Fibroblast of gingiva (primary cell): ENCODE results near the gene MPRIP.
"Not testable (repeated sequence)": the region's sequence is repeated elsewhere in the genome, so short reads cannot be mapped to it uniquely, and the experiment has no call there.

Experiments
- DNase-seq: peaks from one replicate; pipeline ENCODE4 v3.0.0-alpha.2; 2011; ENCODE audit warnings: low read depth

MPRIP gene

GRCh38 chr17:17126131-17127110 lies 84.2 kb downstream of the MPRIP start:
- no peak for DNase-seq

DNA sequence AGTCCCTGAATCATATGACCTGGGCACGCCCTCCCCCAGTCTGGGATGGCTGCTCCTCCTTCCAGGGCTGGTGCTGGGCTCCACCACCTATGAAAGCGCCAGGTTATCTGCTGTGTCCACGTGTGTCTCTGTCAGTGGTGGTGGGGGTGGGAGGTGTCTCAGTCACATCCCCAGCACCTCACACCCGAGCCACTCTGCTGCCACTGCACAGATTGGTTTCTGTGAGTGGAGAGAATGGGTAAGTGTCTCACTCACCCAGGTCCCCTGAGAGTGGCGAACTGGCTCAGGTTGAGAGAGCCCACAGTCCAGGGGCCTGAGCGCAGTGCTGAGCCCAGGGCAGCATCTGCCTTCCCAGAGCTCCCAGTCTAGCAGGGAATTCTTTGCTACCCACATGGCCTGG lies 84.9 kb downstream of the MPRIP start:
- DNase-seq = no peak

DNA sequence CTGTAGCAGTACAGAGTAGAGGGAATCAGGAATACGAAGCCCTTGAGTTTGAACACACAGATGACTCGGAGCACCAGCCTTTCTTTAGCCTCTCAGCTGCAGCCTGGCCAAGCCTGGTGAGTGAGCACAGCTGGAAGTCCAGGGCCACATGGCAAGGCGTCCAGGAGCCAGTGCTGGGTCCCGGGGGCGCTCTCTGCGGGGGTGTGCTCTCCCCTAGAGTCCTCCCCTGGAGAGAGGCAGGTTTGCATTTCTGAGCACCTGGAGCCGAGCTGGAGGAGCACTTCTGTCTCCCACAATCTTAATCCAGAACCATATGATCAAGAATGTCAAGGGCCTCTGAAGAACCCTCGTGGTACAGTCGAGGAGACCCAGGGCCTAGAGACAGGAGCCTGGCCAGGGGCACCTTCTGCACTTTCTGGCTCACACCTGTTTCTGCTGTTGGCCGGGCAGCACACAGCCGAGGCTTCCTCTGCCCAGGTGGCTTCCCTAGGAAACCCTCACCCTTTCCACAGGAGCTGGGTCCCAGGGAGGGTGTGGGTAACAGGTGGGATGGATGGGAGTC lies 85.6 kb downstream of the MPRIP start:
- no peak for DNase-seq

GRCh38 chr17:17128476-17129075 lies 86.3 kb downstream of the MPRIP start:
- no peak for DNase-seq

GRCh38 chr17:17129466-17129865 lies 87.2 kb downstream of the MPRIP start:
- peak; percentile 10 for DNase-seq

DNA sequence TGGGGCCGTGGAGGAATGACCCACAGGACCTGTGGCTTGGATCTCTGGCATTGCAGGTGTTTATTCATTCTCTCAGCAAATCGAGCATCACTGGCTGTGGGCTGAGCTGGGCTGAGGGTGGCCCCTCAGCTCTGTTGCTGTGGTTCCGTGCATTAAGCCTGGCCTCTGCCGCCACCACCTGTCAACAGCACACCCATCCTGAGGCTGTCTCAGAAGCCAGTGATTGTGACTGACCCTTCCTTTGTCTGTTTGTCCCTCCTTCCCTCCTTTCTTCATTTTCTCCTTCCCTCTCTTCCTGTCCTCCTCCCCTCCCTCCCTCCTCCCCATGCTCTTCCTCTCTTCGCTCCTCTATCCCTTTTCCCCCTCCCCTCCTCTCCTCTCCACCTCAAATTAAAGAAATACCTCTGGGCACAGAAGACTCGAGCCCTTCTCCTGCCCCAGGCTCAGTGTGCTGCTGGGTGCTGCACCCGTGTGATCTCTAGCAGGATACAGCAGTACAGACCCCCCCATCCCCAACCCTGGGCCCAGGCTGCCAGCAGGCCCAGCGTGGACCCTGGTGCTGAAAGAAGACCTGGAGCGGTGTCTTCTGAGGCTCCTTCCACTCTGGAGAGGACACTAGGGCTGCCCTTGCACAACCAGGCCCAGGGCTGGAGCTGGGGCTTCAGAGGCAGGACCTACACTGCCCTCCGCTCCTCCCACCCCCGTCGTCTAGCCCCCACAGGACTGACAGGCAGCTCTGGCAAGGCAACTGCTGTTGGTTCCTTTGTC lies 88.0 kb downstream of the MPRIP start:
- DNase-seq = no peak

DNA sequence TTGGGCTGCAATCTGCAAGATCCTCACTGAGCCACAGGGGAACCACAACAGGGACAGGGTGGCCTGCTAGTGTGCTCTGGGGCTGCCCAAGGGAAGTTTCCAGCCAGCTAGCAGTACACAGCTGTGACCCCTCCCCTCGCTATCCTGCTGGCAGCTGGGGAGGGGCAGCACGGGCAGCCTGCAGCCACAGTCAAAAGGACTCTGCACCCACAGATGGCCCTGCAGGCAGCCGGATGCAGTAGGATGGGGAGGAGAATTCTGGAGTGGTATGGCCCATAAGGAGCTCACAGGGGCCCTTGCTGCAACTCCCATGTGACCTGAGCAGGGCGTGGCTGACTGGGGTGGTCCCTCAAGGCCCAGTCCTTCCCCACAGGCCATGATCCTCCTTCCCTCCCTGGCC lies 89.6 kb downstream of the MPRIP start:
- DNase-seq = no peak

DNA sequence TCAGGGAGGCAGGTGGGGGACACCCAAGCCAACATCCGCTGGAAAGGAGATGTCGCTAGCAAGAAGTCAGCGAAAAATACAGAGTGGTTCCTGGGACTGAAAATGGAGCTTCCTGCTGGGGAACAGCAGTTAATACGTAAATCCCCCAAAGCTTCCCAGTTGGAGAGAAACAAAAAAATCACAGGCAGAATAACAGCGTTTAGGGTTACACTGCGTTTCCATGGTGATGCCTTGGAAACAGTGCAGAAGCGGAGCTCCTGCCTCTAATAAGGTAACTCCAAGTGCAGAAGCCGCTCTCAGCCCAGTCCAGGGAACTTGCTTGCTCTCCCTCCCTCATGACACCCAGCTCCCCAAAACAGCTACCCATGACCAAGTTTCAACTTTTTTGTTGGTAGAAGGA lies 90.5 kb downstream of the MPRIP start:
- DNase-seq = no peak

GRCh38 chr17:17134051-17134956 lies 92.0 kb downstream of the MPRIP start:
- DNase-seq = no peak

- DNase-seq = no peak
Measured at GRCh38 chr17:17134957-17135333, 92.7 kb downstream of the MPRIP start.

DNA sequence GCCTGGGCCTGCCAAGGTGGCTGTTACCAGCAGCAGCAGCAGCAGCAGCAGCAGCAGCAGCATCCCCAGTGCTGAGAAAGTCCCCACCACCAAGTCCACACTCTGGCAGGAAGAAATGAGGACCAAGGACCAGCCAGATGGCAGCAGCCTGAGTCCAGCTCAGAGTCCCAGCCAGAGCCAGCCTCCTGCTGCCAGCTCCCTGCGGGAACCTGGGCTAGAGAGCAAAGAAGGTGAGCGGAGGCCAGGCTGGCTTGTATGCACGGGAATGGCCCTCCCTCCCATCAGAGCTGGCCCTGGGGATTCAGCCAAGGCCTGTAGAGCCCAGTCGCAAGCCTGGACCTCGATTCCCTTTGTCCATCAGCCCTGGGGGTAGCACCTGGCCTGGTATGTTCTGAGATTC lies 94.0 kb downstream of the MPRIP start:
- DNase-seq = not testable (repeated sequence)

DNA sequence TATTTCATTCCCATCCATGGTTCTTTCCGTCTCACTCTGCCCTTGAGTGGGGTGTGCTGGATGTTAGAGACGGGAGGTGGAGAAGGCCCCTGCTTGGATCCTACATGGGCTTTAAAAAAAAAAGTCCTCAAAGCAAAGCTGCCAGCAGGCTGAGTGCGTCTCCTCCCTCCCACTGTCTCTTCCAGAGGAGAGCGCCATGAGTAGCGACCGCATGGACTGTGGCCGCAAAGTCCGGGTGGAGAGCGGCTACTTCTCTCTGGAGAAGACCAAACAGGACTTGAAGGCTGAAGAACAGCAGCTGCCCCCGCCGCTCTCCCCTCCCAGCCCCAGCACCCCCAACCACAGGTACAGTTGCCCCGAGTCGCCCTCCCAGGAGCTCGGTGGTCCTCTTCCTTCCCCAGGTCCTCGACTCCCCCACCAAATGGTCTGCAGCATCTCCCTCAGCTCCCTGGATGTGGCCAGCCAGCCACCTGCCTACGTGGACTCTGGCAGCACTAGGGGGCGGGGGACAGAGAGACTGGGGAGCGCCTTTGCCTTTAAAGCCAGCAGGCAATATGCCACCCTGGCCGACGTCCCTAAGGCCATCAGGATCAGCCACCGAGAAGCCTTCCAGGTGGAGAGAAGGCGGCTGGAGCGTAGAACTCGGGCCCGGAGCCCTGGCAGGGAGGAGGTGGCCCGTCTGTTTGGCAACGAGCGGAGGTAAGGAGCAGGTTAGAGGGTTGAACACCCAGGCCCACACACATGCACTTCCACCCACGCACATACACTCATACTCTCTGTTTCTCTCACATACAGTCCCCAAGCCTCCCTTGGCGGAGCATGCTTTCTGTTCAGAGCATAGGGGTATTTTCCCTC lies 95.7 kb downstream of the MPRIP start:
- no peak for DNase-seq

DNA sequence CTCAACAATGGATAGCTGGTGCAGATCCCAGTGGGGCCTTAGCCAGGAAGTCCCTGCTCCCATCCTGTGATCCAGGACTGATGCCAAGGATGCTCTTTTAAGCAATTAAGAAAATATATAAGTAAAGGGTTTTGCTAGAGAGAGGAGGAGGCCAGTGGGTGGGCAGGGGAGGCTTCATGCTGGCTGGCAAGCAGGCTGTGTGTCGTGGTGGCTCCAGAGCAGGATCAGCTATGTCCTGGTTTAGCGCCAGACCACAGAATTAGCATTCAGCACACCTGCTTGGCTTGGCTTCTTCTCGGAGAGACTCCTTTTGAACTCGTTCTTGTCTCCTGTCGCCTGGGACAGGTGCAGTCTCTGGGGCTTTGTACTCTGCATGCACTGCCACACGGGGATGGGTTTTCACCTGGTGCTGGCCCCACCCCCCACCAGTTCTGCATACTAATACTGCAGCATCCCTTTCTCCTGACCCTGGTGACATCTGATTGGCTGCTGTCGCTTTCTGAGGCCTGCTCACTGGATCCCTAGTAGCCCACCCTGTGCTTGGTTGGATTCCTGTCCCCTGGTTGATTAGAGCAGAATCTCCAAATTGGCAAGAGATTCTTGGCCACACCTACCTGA lies 97.8 kb downstream of the MPRIP start:
- no peak for DNase-seq

- no peak for DNase-seq
Measured at GRCh38 chr17:17140590-17140980, 98.3 kb downstream of the MPRIP start.

GRCh38 chr17:17141279-17141678 lies 99.0 kb downstream of the MPRIP start:
- no peak for DNase-seq

DNA sequence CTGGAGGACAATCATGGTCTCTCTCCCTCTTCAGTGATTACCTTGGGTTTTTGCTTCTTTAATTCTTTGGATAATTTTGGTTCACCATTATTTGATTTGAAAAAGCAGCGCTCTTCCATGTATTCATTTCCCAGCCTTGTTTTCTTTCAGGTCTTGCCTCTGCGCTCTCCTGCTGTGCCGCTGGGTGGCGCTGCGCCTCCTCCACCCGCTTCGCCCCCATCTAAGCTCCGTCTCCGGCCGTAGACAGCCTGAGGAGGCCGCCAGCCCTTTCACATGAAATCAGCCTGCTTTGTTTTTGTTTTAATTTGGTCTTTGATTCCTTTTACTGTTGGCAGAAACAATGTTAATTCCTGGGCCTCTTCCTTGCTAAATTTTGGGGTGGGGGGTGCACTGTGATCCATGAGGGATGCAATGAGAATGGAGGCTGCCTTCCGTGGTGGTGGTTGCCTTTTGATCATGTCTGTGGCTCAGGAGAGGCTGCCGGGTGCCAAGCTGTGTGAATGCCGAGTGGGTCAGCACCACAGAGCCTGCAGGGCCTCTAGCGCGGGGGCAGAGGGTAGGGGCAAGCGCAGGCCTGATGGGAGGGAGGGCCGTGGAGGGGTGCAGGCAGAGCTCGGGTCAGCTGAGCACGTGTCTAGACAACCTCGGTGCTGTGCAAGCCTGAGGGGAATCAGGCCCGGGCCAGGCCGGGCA lies 99.7 kb downstream of the MPRIP start:
- peak; percentile 56 for DNase-seq

GRCh38 chr17:17142556-17142955 lies 100.3 kb downstream of the MPRIP start:
- no peak for DNase-seq

DNA sequence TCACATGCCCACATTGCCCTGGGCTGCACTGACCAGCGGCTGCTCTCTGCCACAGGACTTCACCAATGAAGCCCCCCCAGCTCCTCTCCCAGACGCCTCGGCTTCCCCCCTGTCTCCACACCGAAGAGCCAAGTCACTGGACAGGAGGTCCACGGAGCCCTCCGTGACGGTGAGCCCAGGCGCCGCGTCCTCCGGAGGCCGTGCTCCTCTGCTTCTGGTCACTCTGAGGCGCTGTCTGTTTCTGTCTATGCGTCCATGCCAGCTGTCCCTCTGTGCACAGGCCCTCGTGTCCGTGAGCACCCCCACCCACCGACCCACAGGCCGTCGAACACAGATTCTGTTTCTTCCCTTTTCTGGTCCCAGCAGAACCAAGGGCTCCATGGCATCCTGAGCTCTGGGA lies 101.2 kb downstream of the MPRIP start:
- DNase-seq = no peak

GRCh38 chr17:17144061-17144460 lies 101.8 kb downstream of the MPRIP start:
- DNase-seq = no peak
